ENCODE measurements around the gene DDR2. TPM values are rescaled to one million over a fixed set of nuclear protein-coding genes. Genes with fewer than 3 reads are reported as not detected.
"Not testable (repeated sequence)": the region's sequence is repeated elsewhere in the genome, so short reads cannot be mapped to it uniquely, and the experiment has no call there.

DDR2 gene
- polyA plus RNA-seq, 1 donor = 18.3 TPM

DNA sequence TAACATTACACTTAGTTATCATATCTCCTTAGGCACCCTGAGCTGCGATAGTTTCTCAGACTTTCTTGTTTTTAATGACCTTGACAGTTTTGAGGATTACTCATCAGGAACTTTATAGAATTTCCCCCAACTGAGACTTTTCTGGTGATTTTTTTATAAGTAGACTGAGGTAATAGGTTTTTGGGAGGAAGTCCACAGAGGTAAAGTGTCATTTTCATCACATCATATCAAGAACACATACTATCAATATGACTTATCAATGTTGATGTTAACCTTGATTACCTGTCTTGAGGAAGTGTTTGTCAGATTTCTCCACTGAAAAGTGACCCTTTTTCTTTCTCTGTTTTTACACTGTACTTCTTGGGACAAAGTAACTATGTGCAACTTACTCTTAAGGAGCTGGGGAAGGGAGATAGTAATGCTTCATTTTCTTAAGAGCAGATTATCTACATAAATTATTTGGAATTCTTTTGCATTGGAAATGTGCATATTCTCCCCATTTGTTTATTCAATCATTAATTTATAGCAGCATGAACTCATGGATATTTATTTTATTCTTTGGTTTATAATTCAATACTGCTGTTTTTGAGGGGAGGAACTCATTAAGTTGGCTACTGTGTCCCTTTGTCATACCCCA, 85.4 kb downstream of the DDR2 start:
- no CpG with 5 or more reads among the region's 1 CpG for WGBS (ENCODE audit: insufficient coverage, low lambda C conversion rate)
- H3K27ac ChIP-seq (ENCODE audit: low read length) = no peak overlapping the region
- no peak for DNase-seq
- no peak overlapping the region for H3K4me3 ChIP-seq (ENCODE audit: low read length)
- H3K9me3 ChIP-seq (ENCODE audit: control insufficient read depth, low read depth, low read length) = no peaks in the 10 kb centered on the region
- H3K4me1 ChIP-seq (ENCODE audit: control insufficient read depth, insufficient read depth, low read length) = no peaks in the 10 kb centered on the region
- H3K27me3 ChIP-seq (ENCODE audit: control insufficient read depth, insufficient read depth, low read length) = no peaks in the 10 kb centered on the region
- no peaks in the 10 kb centered on the region for H3K36me3 ChIP-seq (ENCODE audit: control insufficient read depth, insufficient read depth, low read length)

GRCh38 chr1:162719678-162720077, 87.4 kb downstream of the DDR2 start:
- no peaks in the 10 kb centered on the region for H3K36me3 ChIP-seq (ENCODE audit: control insufficient read depth, insufficient read depth, low read length)
- WGBS (ENCODE audit: insufficient coverage, low lambda C conversion rate) = no CpG with 5 or more reads among the region's 1 CpG
- no peak for DNase-seq
- no peak overlapping the region for H3K4me3 ChIP-seq (ENCODE audit: low read length)
- H3K9me3 ChIP-seq (ENCODE audit: control insufficient read depth, low read depth, low read length) = no peaks in the 10 kb centered on the region
- H3K27me3 ChIP-seq (ENCODE audit: control insufficient read depth, insufficient read depth, low read length) = no peaks in the 10 kb centered on the region
- no peaks in the 10 kb centered on the region for H3K4me1 ChIP-seq (ENCODE audit: control insufficient read depth, insufficient read depth, low read length)
- H3K27ac ChIP-seq (ENCODE audit: low read length) = no peak overlapping the region

- no CpG with 5 or more reads among the region's 1 CpG for WGBS (ENCODE audit: insufficient coverage, low lambda C conversion rate)
Measured at GRCh38 chr1:162720996-162721395, 88.7 kb downstream of the DDR2 start.

DNA sequence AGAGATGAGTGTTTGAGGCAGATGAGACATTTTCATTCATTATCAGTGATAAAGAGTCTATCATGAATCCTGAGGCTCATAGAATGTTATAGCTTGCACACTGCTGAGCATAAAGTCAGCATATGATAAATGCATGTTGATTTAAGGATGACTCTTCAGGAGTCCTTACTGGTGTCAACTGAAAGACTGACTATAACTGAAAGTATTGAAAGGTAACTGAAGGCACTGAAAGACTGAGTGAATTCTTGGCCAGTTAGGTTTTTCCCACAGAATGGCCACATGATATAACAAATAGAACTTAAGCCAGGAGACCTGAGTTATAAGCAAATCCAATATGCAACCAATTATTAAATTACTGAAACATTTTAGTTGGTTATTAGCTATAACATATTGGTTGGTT, 89.2 kb downstream of the DDR2 start:
- no peaks in the 10 kb centered on the region for H3K36me3 ChIP-seq (ENCODE audit: control insufficient read depth, insufficient read depth, low read length)
- H3K27ac ChIP-seq (ENCODE audit: low read length) = no peak overlapping the region
- no peaks in the 10 kb centered on the region for H3K4me1 ChIP-seq (ENCODE audit: control insufficient read depth, insufficient read depth, low read length)

More at GRCh38 chr1:162720996-162721395, 88.7 kb downstream of the DDR2 start:
- H3K36me3 ChIP-seq (ENCODE audit: control insufficient read depth, insufficient read depth, low read length) = no peaks in the 10 kb centered on the region
- H3K4me3 ChIP-seq (ENCODE audit: low read length) = no peak overlapping the region
- H3K27me3 ChIP-seq (ENCODE audit: control insufficient read depth, insufficient read depth, low read length) = no peaks in the 10 kb centered on the region
- H3K9me3 ChIP-seq (ENCODE audit: control insufficient read depth, low read depth, low read length) = no peaks in the 10 kb centered on the region
- no peak overlapping the region for H3K27ac ChIP-seq (ENCODE audit: low read length)
- no peaks in the 10 kb centered on the region for H3K4me1 ChIP-seq (ENCODE audit: control insufficient read depth, insufficient read depth, low read length)
- DNase-seq = no peak

DNA sequence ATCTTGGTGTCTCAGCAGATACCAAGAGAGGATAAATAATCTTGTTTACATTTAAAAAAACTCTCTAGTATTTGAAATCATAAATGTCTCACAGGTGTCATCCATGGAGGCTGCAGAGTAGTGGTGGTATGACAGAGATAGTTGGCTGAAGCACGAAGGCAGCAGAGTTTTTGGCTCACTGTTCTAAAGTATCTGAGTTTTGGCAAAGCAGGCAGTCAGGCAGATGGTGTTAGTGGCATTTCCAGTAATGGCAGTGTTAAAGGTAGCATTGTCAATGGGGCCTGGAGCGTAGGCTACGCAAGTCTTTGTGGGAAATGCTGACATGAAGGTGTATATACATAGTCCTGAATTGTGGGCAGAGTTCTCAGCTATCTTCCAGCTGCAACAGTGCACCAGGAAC, 89.8 kb downstream of the DDR2 start:
- Histone ChIP-seq H3K36me3 (ENCODE audit: control insufficient read depth, insufficient read depth, low read length) (no peaks in the 10 kb centered on the region), H3K4me3 (ENCODE audit: low read length) (no peak overlapping the region), H3K27me3 (ENCODE audit: control insufficient read depth, insufficient read depth, low read length) (no peaks in the 10 kb centered on the region), H3K4me1 (ENCODE audit: control insufficient read depth, insufficient read depth, low read length) (no peaks in the 10 kb centered on the region), H3K27ac (ENCODE audit: low read length) (no peak overlapping the region), H3K9me3 (ENCODE audit: control insufficient read depth, low read depth, low read length) (no peaks in the 10 kb centered on the region)
- WGBS (ENCODE audit: insufficient coverage, low lambda C conversion rate) = no CpG with 5 or more reads among the region's 3 CpGs
- no peak for DNase-seq

More for the DNA sequence above, 89.2 kb downstream of the DDR2 start:
- no peak for DNase-seq
- Histone ChIP-seq H3K9me3 (ENCODE audit: control insufficient read depth, low read depth, low read length) (no peaks in the 10 kb centered on the region), H3K27me3 (ENCODE audit: control insufficient read depth, insufficient read depth, low read length) (no peaks in the 10 kb centered on the region), H3K4me3 (ENCODE audit: low read length) (no peak overlapping the region)

DNA sequence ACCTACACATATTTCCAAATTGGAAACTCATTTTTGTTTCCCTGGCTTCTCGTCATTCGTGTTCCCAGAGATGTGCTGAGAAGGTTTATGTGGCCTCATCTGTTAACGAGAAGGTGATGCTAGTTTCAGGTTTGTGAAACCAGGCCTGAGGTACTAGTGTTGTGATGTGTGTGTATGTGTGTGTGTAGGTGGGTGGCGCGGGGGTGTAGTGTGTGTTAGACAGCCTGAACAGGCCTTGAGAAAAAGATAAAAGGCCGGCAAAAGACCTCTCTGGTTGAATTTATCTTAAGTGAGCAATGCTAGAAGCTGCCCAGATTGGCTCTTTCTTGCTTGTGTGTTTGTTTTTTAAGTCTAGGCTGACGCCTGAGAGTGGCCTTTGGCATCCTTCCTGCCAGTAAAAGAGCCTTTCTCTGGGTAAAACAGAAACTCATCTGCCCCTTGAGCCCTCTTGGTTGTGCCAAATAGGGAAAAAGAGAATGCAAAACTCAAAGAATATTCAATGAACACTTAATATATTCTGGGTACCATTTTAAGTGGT, 92.4 kb downstream of the DDR2 start:
- WGBS (ENCODE audit: insufficient coverage, low lambda C conversion rate) = no CpG with 5 or more reads among the region's 7 CpGs
- Histone ChIP-seq H3K9me3 (ENCODE audit: control insufficient read depth, low read depth, low read length) (no peaks in the 10 kb centered on the region), H3K27ac (ENCODE audit: low read length) (no peak overlapping the region), H3K27me3 (ENCODE audit: control insufficient read depth, insufficient read depth, low read length) (no peaks in the 10 kb centered on the region), H3K4me3 (ENCODE audit: low read length) (no peak overlapping the region), H3K36me3 (ENCODE audit: control insufficient read depth, insufficient read depth, low read length) (no peaks in the 10 kb centered on the region), H3K4me1 (ENCODE audit: control insufficient read depth, insufficient read depth, low read length) (peaks cover 9% of the 10 kb centered on the region)
- no peak for DNase-seq

- Histone ChIP-seq H3K9me3 (ENCODE audit: control insufficient read depth, low read depth, low read length) (no peaks in the 10 kb centered on the region), H3K27ac (ENCODE audit: low read length) (no peak overlapping the region), H3K4me1 (ENCODE audit: control insufficient read depth, insufficient read depth, low read length) (peaks cover 9% of the 10 kb centered on the region), H3K4me3 (ENCODE audit: low read length) (no peak overlapping the region), H3K27me3 (ENCODE audit: control insufficient read depth, insufficient read depth, low read length) (no peaks in the 10 kb centered on the region), H3K36me3 (ENCODE audit: control insufficient read depth, insufficient read depth, low read length) (no peaks in the 10 kb centered on the region)
- WGBS (ENCODE audit: insufficient coverage, low lambda C conversion rate) = 86% methylated on average over 3 of the region's 7 CpGs
- no peak for DNase-seq
Measured at GRCh38 chr1:162725301-162725837, 93.1 kb downstream of the DDR2 start.

GRCh38 chr1:162726555-162726954, 94.3 kb downstream of the DDR2 start:
- WGBS (ENCODE audit: insufficient coverage, low lambda C conversion rate) = no CpG with 5 or more reads among the region's 3 CpGs
- H3K4me3 ChIP-seq (ENCODE audit: low read length) = no peak overlapping the region
- H3K4me1 ChIP-seq (ENCODE audit: control insufficient read depth, insufficient read depth, low read length) = peaks cover 9% of the 10 kb centered on the region
- H3K27me3 ChIP-seq (ENCODE audit: control insufficient read depth, insufficient read depth, low read length) = no peaks in the 10 kb centered on the region
- H3K27ac ChIP-seq (ENCODE audit: low read length) = no peak overlapping the region
- no peak for DNase-seq
- H3K36me3 ChIP-seq (ENCODE audit: control insufficient read depth, insufficient read depth, low read length) = no peaks in the 10 kb centered on the region
- H3K9me3 ChIP-seq (ENCODE audit: control insufficient read depth, low read depth, low read length) = no peaks in the 10 kb centered on the region

DNA sequence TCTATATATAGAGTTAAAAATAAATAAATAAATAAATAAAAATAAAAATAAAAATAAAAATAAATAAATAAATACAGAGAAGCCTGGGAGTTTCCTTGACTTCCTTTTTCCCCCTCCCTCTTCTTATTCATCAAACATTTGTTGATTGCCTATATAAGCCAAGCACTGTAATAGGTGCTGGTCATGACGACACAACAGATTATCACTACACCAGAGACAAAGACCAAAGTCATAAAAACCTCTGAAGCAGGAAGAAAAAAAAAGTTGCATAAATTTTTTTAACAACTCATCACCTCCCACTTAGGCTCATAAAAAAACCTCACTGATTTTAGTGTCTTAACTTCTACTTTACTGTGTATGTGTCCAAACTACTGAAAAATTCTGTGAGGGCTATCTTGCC, 95.2 kb downstream of the DDR2 start:
- not testable (repeated sequence) for H3K27me3 ChIP-seq (ENCODE audit: control insufficient read depth, insufficient read depth, low read length); H3K4me3 ChIP-seq (ENCODE audit: low read length); DNase-seq; H3K4me1 ChIP-seq (ENCODE audit: control insufficient read depth, insufficient read depth, low read length); H3K27ac ChIP-seq (ENCODE audit: low read length); H3K36me3 ChIP-seq (ENCODE audit: control insufficient read depth, insufficient read depth, low read length); H3K9me3 ChIP-seq (ENCODE audit: control insufficient read depth, low read depth, low read length)
- no CpG with 5 or more reads among the region's 1 CpG for WGBS (ENCODE audit: insufficient coverage, low lambda C conversion rate)

- no CpG with 5 or more reads among the region's 2 CpGs for WGBS (ENCODE audit: insufficient coverage, low lambda C conversion rate)
- peak in 1 of 2 donors; percentile 58 for DNase-seq
- H3K4me3 ChIP-seq (ENCODE audit: low read length) = no peak overlapping the region
- no peaks in the 10 kb centered on the region for H3K36me3 ChIP-seq (ENCODE audit: control insufficient read depth, insufficient read depth, low read length)
- peak overlapping the region; percentile 50 for H3K27ac ChIP-seq (ENCODE audit: low read length)
- H3K9me3 ChIP-seq (ENCODE audit: control insufficient read depth, low read depth, low read length) = no peaks in the 10 kb centered on the region
- H3K4me1 ChIP-seq (ENCODE audit: control insufficient read depth, insufficient read depth, low read length) = peaks cover 9% of the 10 kb centered on the region
- no peaks in the 10 kb centered on the region for H3K27me3 ChIP-seq (ENCODE audit: control insufficient read depth, insufficient read depth, low read length)
Measured at GRCh38 chr1:162728573-162728972, 96.3 kb downstream of the DDR2 start.
